ENCODE data around the gene FADS6. TPM values are rescaled to one million over a fixed set of nuclear protein-coding genes. Genes with fewer than 3 reads are reported as not detected.

Gene FADS6
- total RNA-seq, 1 donor from 2014 or later = not detected

- no peaks in the 10 kb centered on the region for H3K9me3 Mint-ChIP-seq
- no peak overlapping the region for H3K4me3 Mint-ChIP-seq
- H3K27ac Mint-ChIP-seq = no peak overlapping the region
- intact Hi-C loops (cut with micrococcal nuclease) = no loop called here
- H3K36me3 Mint-ChIP-seq (ENCODE audit: low read depth) = no peaks in the 10 kb centered on the region
- peaks cover 10% of the 10 kb centered on the region for H3K27me3 Mint-ChIP-seq
- no peak for DNase-seq
- H3K4me1 Mint-ChIP-seq = no peaks in the 10 kb centered on the region
Measured at GRCh38 chr17:74883241-74883745, 10.1 kb downstream of the FADS6 start.

- DNase-seq = no peak
- intact Hi-C loops (cut with micrococcal nuclease) = no loop called here
- Mint-ChIP-seq H3K4me1 (no peaks in the 10 kb centered on the region), H3K27ac (no peak overlapping the region), H3K36me3 (ENCODE audit: low read depth) (no peaks in the 10 kb centered on the region), H3K27me3 (peaks cover 10% of the 10 kb centered on the region), H3K4me3 (no peak overlapping the region), H3K9me3 (no peaks in the 10 kb centered on the region)
Measured at GRCh38 chr17:74882517-74883240, 10.8 kb downstream of the FADS6 start.

- Mint-ChIP-seq H3K4me3 (no peak overlapping the region), H3K9me3 (no peaks in the 10 kb centered on the region), H3K27me3 (peaks cover 8% of the 10 kb centered on the region), H3K27ac (no peak overlapping the region), H3K36me3 (ENCODE audit: low read depth) (no peaks in the 10 kb centered on the region), H3K4me1 (no peaks in the 10 kb centered on the region)
- DNase-seq = no peak
- intact Hi-C loops (cut with micrococcal nuclease) = no loop called here
Measured at GRCh38 chr17:74881073-74881472, 12.4 kb downstream of the FADS6 start.

- H3K9me3 Mint-ChIP-seq = no peaks in the 10 kb centered on the region
- no peak overlapping the region for H3K27ac Mint-ChIP-seq
- DNase-seq = no peak
- no peaks in the 10 kb centered on the region for H3K36me3 Mint-ChIP-seq (ENCODE audit: low read depth)
- H3K4me1 Mint-ChIP-seq = peaks cover 4% of the 10 kb centered on the region
- H3K4me3 Mint-ChIP-seq = no peak overlapping the region
- peaks cover under 1% of the 10 kb centered on the region for H3K27me3 Mint-ChIP-seq
- intact Hi-C loops (cut with micrococcal nuclease) = no loop called here
Measured at GRCh38 chr17:74879308-74879707, 14.1 kb downstream of the FADS6 start.

- Mint-ChIP-seq H3K36me3 (ENCODE audit: low read depth) (no peaks in the 10 kb centered on the region), H3K27ac (no peak overlapping the region), H3K4me1 (peaks cover 8% of the 10 kb centered on the region), H3K4me3 (no peak overlapping the region), H3K9me3 (no peaks in the 10 kb centered on the region), H3K27me3 (no peaks in the 10 kb centered on the region)
- no peak for DNase-seq
- intact Hi-C loops (cut with micrococcal nuclease) = no loop called here
Measured at GRCh38 chr17:74878658-74879057, 14.8 kb downstream of the FADS6 start.

- H3K27me3 Mint-ChIP-seq = no peaks in the 10 kb centered on the region
- H3K36me3 Mint-ChIP-seq (ENCODE audit: low read depth) = peaks cover 2% of the 10 kb centered on the region
- intact Hi-C loops (cut with micrococcal nuclease) = no loop called here
- H3K4me3 Mint-ChIP-seq = no peak overlapping the region
- no peak overlapping the region for H3K27ac Mint-ChIP-seq
- H3K4me1 Mint-ChIP-seq = peaks cover 11% of the 10 kb centered on the region
- no peaks in the 10 kb centered on the region for H3K9me3 Mint-ChIP-seq
- DNase-seq = no peak
Measured at GRCh38 chr17:74877592-74878548, 15.6 kb downstream of the FADS6 start.

GRCh38 chr17:74875977-74876593, 17.3 kb downstream of the FADS6 start:
- H3K9me3 Mint-ChIP-seq = no peaks in the 10 kb centered on the region
- no peak overlapping the region for H3K4me3 Mint-ChIP-seq
- intact Hi-C loops (cut with micrococcal nuclease) = no loop called here

GRCh38 chr17:74875155-74875976, 18.1 kb downstream of the FADS6 start:
- H3K36me3 Mint-ChIP-seq (ENCODE audit: low read depth) = peaks cover 8% of the 10 kb centered on the region
- DNase-seq = peak; percentile 57
- H3K4me3 Mint-ChIP-seq = no peak overlapping the region
- no peak overlapping the region for H3K27ac Mint-ChIP-seq
- intact Hi-C loops (cut with micrococcal nuclease) = no loop called here
- peaks cover 25% of the 10 kb centered on the region for H3K4me1 Mint-ChIP-seq
- no peaks in the 10 kb centered on the region for H3K27me3 Mint-ChIP-seq
- H3K9me3 Mint-ChIP-seq = no peaks in the 10 kb centered on the region

More at GRCh38 chr17:74875977-74876593, 17.3 kb downstream of the FADS6 start:
- no peak for DNase-seq
- Mint-ChIP-seq H3K27ac (no peak overlapping the region), H3K4me1 (peaks cover 25% of the 10 kb centered on the region), H3K27me3 (no peaks in the 10 kb centered on the region), H3K36me3 (ENCODE audit: low read depth) (peaks cover 7% of the 10 kb centered on the region)

- DNase-seq = no peak
- intact Hi-C loops (cut with micrococcal nuclease) = loop anchor here (5.0 kb wide), 1 partner anchor 97 kb away; the partner anchor contains the start of gene NAT9
- Mint-ChIP-seq H3K4me3 (no peak overlapping the region), H3K9me3 (no peaks in the 10 kb centered on the region), H3K27me3 (no peaks in the 10 kb centered on the region), H3K27ac (no peak overlapping the region), H3K36me3 (ENCODE audit: low read depth) (peaks cover 8% of the 10 kb centered on the region), H3K4me1 (peaks cover 25% of the 10 kb centered on the region)
Measured at GRCh38 chr17:74874615-74875037, 18.8 kb downstream of the FADS6 start.

- H3K4me3 Mint-ChIP-seq = peak overlapping the region; percentile 89
- peak; percentile 59 for DNase-seq
Measured at GRCh38 chr17:74873874-74874614, 19.4 kb downstream of the FADS6 start.

GRCh38 chr17:74873037-74873873, 20.2 kb downstream of the FADS6 start:
- Mint-ChIP-seq H3K27ac (peak overlapping the region; percentile 84), H3K9me3 (no peaks in the 10 kb centered on the region), H3K27me3 (no peaks in the 10 kb centered on the region), H3K36me3 (ENCODE audit: low read depth) (peaks cover 11% of the 10 kb centered on the region), H3K4me3 (peak overlapping the region; percentile 89), H3K4me1 (peaks cover 30% of the 10 kb centered on the region)
- DNase-seq = peak; percentile 99
- intact Hi-C loops (cut with micrococcal nuclease) = loop anchor here (1.0 to 5.0 kb wide), 4 partner anchors 21 to 139 kb away; partner anchors contain the start of genes MRPL58, NAT9 and NHERF1

More at GRCh38 chr17:74873874-74874614, 19.4 kb downstream of the FADS6 start:
- Mint-ChIP-seq H3K27me3 (no peaks in the 10 kb centered on the region), H3K27ac (peak overlapping the region; percentile 84), H3K36me3 (ENCODE audit: low read depth) (peaks cover 8% of the 10 kb centered on the region), H3K4me1 (peaks cover 25% of the 10 kb centered on the region), H3K9me3 (no peaks in the 10 kb centered on the region)
- intact Hi-C loops (cut with micrococcal nuclease) = loop anchor here (1.0 to 5.0 kb wide), 4 partner anchors 22 to 138 kb away; partner anchors contain the start of genes MRPL58, NAT9 and NHERF1
